K562 treated with DMSO at 1 percent for 24 hours (cell line): ENCODE results near the gene SLC38A4. TPM values are rescaled to one million over a fixed set of nuclear protein-coding genes. Genes with fewer than 3 reads are reported as not detected.

Experiments
- total RNA-seq: library from RNA; unstranded; fragments of 300-600 nt; gene quantifications from 2 replicates; pipeline ENCODE4 v1.2.3, GENCODE V29; 2022; ENCODE audit warnings: low read depth; ENCODE audit not compliant: insufficient read depth

Gene SLC38A4, protein sequence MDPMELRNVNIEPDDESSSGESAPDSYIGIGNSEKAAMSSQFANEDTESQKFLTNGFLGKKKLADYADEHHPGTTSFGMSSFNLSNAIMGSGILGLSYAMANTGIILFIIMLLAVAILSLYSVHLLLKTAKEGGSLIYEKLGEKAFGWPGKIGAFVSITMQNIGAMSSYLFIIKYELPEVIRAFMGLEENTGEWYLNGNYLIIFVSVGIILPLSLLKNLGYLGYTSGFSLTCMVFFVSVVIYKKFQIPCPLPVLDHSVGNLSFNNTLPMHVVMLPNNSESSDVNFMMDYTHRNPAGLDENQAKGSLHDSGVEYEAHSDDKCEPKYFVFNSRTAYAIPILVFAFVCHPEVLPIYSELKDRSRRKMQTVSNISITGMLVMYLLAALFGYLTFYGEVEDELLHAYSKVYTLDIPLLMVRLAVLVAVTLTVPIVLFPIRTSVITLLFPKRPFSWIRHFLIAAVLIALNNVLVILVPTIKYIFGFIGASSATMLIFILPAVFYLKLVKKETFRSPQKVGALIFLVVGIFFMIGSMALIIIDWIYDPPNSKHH
- not detected in 2 replicates for total RNA-seq

DNA sequence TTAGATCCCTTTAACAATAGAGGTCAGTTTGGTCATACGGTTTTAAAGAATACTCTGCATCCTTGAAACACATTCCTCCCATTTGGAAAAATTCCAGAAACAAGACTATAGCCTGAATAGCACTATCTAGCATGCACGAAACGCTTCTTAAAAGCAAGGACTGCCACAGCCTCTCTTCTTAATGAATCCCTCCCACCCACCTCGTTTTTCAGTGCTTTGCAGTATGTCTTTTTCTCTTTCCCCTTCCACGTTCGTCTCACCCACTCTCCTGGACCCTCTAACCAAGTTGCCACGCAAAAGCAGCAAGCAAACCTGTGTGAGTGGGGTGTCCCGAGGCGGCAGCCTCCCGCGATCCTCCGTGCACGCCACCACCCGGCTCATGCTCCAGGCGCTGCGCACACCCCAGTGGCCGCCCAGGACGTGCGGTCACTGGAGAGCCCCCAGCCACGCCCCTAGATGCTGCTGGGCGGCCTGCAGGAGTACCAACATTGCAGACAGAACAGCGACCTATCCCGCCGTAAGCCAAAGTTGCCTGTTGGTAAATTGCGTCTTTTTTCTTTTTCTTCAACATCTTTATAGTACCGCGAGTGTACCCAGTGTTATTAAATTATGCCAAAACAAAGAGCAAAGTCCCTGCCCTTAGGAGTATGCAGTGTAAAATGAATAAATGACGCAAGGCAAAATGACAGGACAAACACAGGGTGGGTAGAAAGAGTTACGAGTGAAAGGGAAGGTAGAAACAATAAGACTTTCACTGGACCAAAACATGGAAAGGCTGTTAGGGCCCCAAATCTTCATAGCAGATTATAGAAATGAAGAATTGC lies at the start of gene SLC38A4:
SLC38A4 (minus strand) TSS at position 407 of the 824 bp plus-strand sequence. CDS start 32,926 bp downstream, outside the sequence.

